Measurements from ENCODE around the gene PPP3CA.
"Not testable (repeated sequence)": the region's sequence is repeated elsewhere in the genome, so short reads cannot be mapped to it uniquely, and the experiment has no call there.

The PPP3CA gene

GRCh38 chr4:101035487-101035886 lies 311.8 kb downstream of the PPP3CA start:
- DNase-seq = no peak

GRCh38 chr4:101033986-101034385 lies 313.3 kb downstream of the PPP3CA start:
- DNase-seq = no peak

- DNase-seq = no peak
Observed at GRCh38 chr4:101032541-101032940, 314.8 kb downstream of the PPP3CA start.

GRCh38 chr4:101031971-101032370 lies 315.4 kb downstream of the PPP3CA start:
- DNase-seq = no peak

GRCh38 chr4:101028886-101029285 lies 318.4 kb downstream of the PPP3CA start:
- DNase-seq = no peak

- no peak for DNase-seq
Observed at GRCh38 chr4:101027721-101028120, 319.6 kb downstream of the PPP3CA start.

- no peak for DNase-seq
Observed at GRCh38 chr4:101025755-101026154, 321.6 kb downstream of the PPP3CA start.

- DNase-seq = no peak
Observed at GRCh38 chr4:101022151-101023024, 324.9 kb downstream of the PPP3CA start.

GRCh38 chr4:101020956-101021355 lies 326.4 kb downstream of the PPP3CA start:
- DNase-seq = no peak

- no peak for DNase-seq
Observed at GRCh38 chr4:101019941-101020401, 327.4 kb downstream of the PPP3CA start.

GRCh38 chr4:101019313-101019712 lies 328.0 kb downstream of the PPP3CA start:
- DNase-seq = no peak

- DNase-seq = no peak
Observed at GRCh38 chr4:101018836-101019235, 328.5 kb downstream of the PPP3CA start.

GRCh38 chr4:101014417-101014816 lies 332.9 kb downstream of the PPP3CA start:
- DNase-seq = no peak

GRCh38 chr4:101010987-101011386 lies 336.3 kb downstream of the PPP3CA start:
- no peak for DNase-seq

GRCh38 chr4:101009471-101009870 lies 337.9 kb downstream of the PPP3CA start:
- DNase-seq = no peak

GRCh38 chr4:101008503-101008902 lies 338.8 kb downstream of the PPP3CA start:
- no peak for DNase-seq

GRCh38 chr4:101005659-101006058 lies 341.7 kb downstream of the PPP3CA start:
- no peak for DNase-seq

- no peak for DNase-seq
Observed at GRCh38 chr4:101000496-101000895, 346.8 kb downstream of the PPP3CA start.

- DNase-seq = no peak
Observed at GRCh38 chr4:100995671-100996070, 351.7 kb downstream of the PPP3CA start.

- DNase-seq = not testable (repeated sequence)
Observed at GRCh38 chr4:100995002-100995401, 352.3 kb downstream of the PPP3CA start.

GRCh38 chr4:100991332-100992069 lies 355.8 kb downstream of the PPP3CA start:
- not testable (repeated sequence) for DNase-seq

GRCh38 chr4:100989401-100989800 lies 357.9 kb downstream of the PPP3CA start:
- DNase-seq = no peak

- DNase-seq = no peak
Observed at GRCh38 chr4:100988876-100989275, 358.4 kb downstream of the PPP3CA start.

- no peak for DNase-seq
Observed at GRCh38 chr4:100986360-100986868, 360.9 kb downstream of the PPP3CA start.
